ENCODE results near the gene COX11. TPM values are rescaled to one million over a fixed set of nuclear protein-coding genes. Genes with fewer than 3 reads are reported as not detected.

Gene COX11
- total and polyA plus RNA-seq, 2 of the 8 experiments (the other 6 are each of a cell fraction or from before 2014, with no cell fraction given) = 43.0 to 54.1 TPM

GRCh38 chr17:54937426-54937825, 31.0 kb downstream of the COX11 start (continued):
- TF ChIP-seq BACH1 (IDR thresholded peaks at IDR 0.05; ENCODE audit: low read length) = no peak

- H3K9me3 ChIP-seq (ENCODE audit: insufficient read depth in 2 of 2, low read depth in 1 of 2, low read length in 1 of 2) = no peaks in the 10 kb centered on the region
- no peak overlapping the region for H2AFZ ChIP-seq (ENCODE audit: low read length)
- H4K5ac ChIP-seq (ENCODE audit: insufficient read length, low read depth, low read length) = no peak overlapping the region
- no peak overlapping the region for H2BK5ac ChIP-seq (ENCODE audit: low read depth, low read length)
- H2BK12ac ChIP-seq (ENCODE audit: low read depth, low read length) = no peak overlapping the region
- H3K18ac ChIP-seq (ENCODE audit: extremely low read depth, low read length) = no peak overlapping the region
- 91% methylated on average over 5 of the region's 5 CpGs; no CpG with 5 or more reads in 1 of the 2 experiments for WGBS, 2 experiments (ENCODE audit: extremely low coverage in 1 of 2, insufficient coverage in 1 of 2, insufficient read length in 1 of 2, insufficient replicate concordance in 2 of 2, low coverage in 1 of 2, low lambda C conversion rate in 2 of 2, missing lambda C conversion rate in 1 of 2)
- H3K79me1 ChIP-seq (ENCODE audit: low read depth, low read length) = no peaks in the 10 kb centered on the region
- no peaks in the 10 kb centered on the region for H3K27me3 ChIP-seq (replicated peaks in 1 of 4; ENCODE audit: control insufficient read depth in 3 of 4, extremely low read depth in 1 of 4, insufficient read depth in 3 of 4, low read length in 3 of 4)
- H3K27ac ChIP-seq (ENCODE audit: low read depth, low read length) = no peak overlapping the region
- H2BK20ac ChIP-seq (ENCODE audit: low read length) = no peak overlapping the region
- H3K23ac ChIP-seq (ENCODE audit: insufficient read length) = no peak overlapping the region
- H3K79me2 ChIP-seq (ENCODE audit: control insufficient read depth in 1 of 2, insufficient read depth in 2 of 2, low read length in 2 of 2) = no peaks in the 10 kb centered on the region
- no peaks in the 10 kb centered on the region for H4K20me1 ChIP-seq (replicated peaks in 1 of 2; ENCODE audit: control insufficient read depth in 1 of 2, insufficient read depth in 2 of 2, low read length in 2 of 2)
- FAIRE-seq = no peak
- no peak overlapping the region for H4K91ac ChIP-seq (replicated peaks; ENCODE audit: insufficient read length, low read length)
- no peak overlapping the region for H2BK120ac ChIP-seq (replicated peaks; ENCODE audit: low read depth, low read length)
- DNase-seq (ENCODE audit: low read depth in 1 of 2, low spot score in 2 of 2) = no peak
- H3K4ac ChIP-seq (replicated peaks; ENCODE audit: insufficient read length, low read depth, low read length) = no peak overlapping the region
- H3K14ac ChIP-seq (ENCODE audit: insufficient read length) = no peak overlapping the region
- peaks cover 25 to 68% (median 62%) of the 10 kb centered on the region in 4 experiments for H3K36me3 ChIP-seq (ENCODE audit: control insufficient read depth in 2 of 4, insufficient read depth in 4 of 4, low read length in 3 of 4)
- POLR2A ChIA-PET (ENCODE audit: partially characterized antibody) = no interaction called here
- H3K9ac ChIP-seq (replicated peaks in 1 of 4; ENCODE audit: extremely low read depth in 1 of 4, low read depth in 3 of 4, low read length in 3 of 4) = no peak overlapping the region
- H3K4me1 ChIP-seq (replicated peaks in 1 of 4; ENCODE audit: control insufficient read depth in 3 of 4, insufficient read depth in 4 of 4, low read length in 3 of 4) = no peaks in the 10 kb centered on the region
- no peaks in the 10 kb centered on the region for H3K23me2 ChIP-seq (ENCODE audit: low read depth, low read length)
- no peak overlapping the region for H3K56ac ChIP-seq (replicated peaks; ENCODE audit: insufficient read length, low read depth, low read length)
- no peak overlapping the region for H2AK5ac ChIP-seq (ENCODE audit: low read depth, low read length)
- H3K4me3 ChIP-seq (ENCODE audit: extremely low read depth in 1 of 4, insufficient read depth in 2 of 4, low read depth in 3 of 4, low read length in 4 of 4) = no peak overlapping the region
- H3K4me2 ChIP-seq (ENCODE audit: insufficient read depth in 1 of 2, low read depth in 2 of 2, low read length in 2 of 2) = no peak overlapping the region
- CTCF ChIA-PET (ENCODE audit: partially characterized antibody) = no interaction called here
- H2BK15ac ChIP-seq (ENCODE audit: low read length) = no peak overlapping the region
- no peak overlapping the region for H4K8ac ChIP-seq (ENCODE audit: extremely low read depth, insufficient read depth, low read length)
- TF ChIP-seq TCF12 (IDR thresholded peaks at IDR 0.05; ENCODE audit: low read depth, low read length) = no peak
- no peak for TF ChIP-seq CBX5 (IDR thresholded peaks at IDR 0.05; ENCODE audit: low read depth, low read length)
- no peak for TF ChIP-seq SP4 (IDR thresholded peaks at IDR 0.05; ENCODE audit: low read length)
- no peak for TF ChIP-seq MAFK (IDR thresholded peaks at IDR 0.05; ENCODE audit: low read depth, low read length)
- TF ChIP-seq NANOG (IDR thresholded peaks at IDR 0.05; ENCODE audit: insufficient read depth, low read depth, low read length, poor library complexity, severe bottlenecking) = no peak
- no peak for TF ChIP-seq CTBP2 (IDR thresholded peaks at IDR 0.05; ENCODE audit: borderline replicate concordance, insufficient read depth, insufficient read length, low read length)
- no peak for TF ChIP-seq GTF2F1 (IDR thresholded peaks at IDR 0.05; ENCODE audit: borderline replicate concordance, low read depth, low read length)
- TF ChIP-seq JUND (IDR thresholded peaks at IDR 0.05; ENCODE audit: low read length) = no peak
- TF ChIP-seq TBP (IDR thresholded peaks at IDR 0.05; ENCODE audit: low read depth, low read length) = no peak
- no peak for TF ChIP-seq ATF2 (IDR thresholded peaks at IDR 0.05; ENCODE audit: low read length)
- no peak for TF ChIP-seq TAF7 (optimal IDR thresholded peaks at IDR 0.05; ENCODE audit: borderline replicate concordance, low read depth, low read length)
Observed at GRCh38 chr17:54937018-54937417, 31.4 kb downstream of the COX11 start.

All from H1 (cell line).